OCI-LY3 (cell line): Measurements from ENCODE around the gene SLC16A5.

Experiments
- CTCF ChIP-seq: fragments of 200-600, 300-600 bp; sonication (generic); IDR thresholded peaks from 2 replicates; pipeline ENCODE4 v1.5.1; 2014; ENCODE audit warnings: antibody characterized with exemption, low read length, low read depth
- EZH2phosphoT487 ChIP-seq: fragments of 200-600 bp; shearing (Covaris generic); IDR thresholded peaks from 2 replicates; pipeline ENCODE4 v1.6.1; 2018; ENCODE audit warnings: antibody characterized with exemption, mixed run types, low read depth

DNA sequence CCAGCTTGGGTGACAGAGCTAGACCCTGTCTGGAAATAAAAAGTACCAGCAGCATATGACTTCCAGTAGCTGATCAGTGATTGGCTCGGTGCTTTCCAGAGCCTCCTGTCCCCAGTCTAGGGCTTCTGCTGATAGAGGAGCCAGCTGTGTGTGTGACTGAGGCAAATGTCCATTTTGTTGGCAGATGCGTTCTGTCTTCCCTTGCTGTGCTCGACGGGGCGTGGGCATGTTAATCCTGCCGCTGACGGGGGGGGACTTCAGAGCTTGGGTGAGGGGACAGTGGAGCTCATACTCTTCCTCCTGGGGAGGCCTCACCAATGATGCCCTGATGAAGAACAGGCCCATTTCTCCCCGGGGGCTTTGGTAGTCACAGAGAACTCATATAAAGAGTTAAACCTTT is 26.1 kb upstream of the SLC16A5 start:
- TF ChIP-seq CTCF (no peak), EZH2phosphoT487 (no peak)
